Common myeloid progenitor, CD34-positive (primary cell): ENCODE measurements around the gene SPATA31D1.

ENCODE experiments used
- CTCF ChIA-PET: fragments of 350-600 bp; sonication (Branson Sonifier 250); formaldehyde crosslinking; loops from one replicate; lab custom pipeline; 2021; ENCODE audit warnings: antibody characterized with exemption; lab: Charles Lee
- POLR2A ChIA-PET: fragments of 350-600 bp; sonication (Branson Sonifier 250); formaldehyde crosslinking; loops from one replicate; lab custom pipeline; 2021; ENCODE audit warnings: antibody characterized with exemption; lab: Charles Lee
- DNase-seq, 3 donors: peaks; one replicate each; pipeline versions ENCODE4 v3.0.0 to v3.0.0-alpha.2; 2013
- H3K27ac ChIP-seq, 2 experiments: 1 replicate in 1 of 2; 2 replicates in 1 of 2; pipeline ENCODE4 v1.7.0; 2013; ENCODE audit warnings: inconsistent platforms in 2 of 2, low read length in 2 of 2, mild to moderate bottlenecking in 2 of 2, low read depth in 1 of 2, moderate library complexity in 1 of 2; ENCODE audit not compliant: severe bottlenecking in 2 of 2, insufficient read depth in 1 of 2, poor library complexity in 1 of 2
- H3K27me3 ChIP-seq, 5 experiments: replicated peaks in 2 of 5; 1 replicate in 3 of 5; 2 replicates in 2 of 5; pipeline versions ENCODE4 v1.6.1 to v1.7.0; 2013; ENCODE audit warnings: low read length in 4 of 5, mild to moderate bottlenecking in 2 of 5, moderate library complexity in 2 of 5, inconsistent platforms in 1 of 5; ENCODE audit not compliant: insufficient read depth in 5 of 5, control insufficient read depth in 4 of 5
- H3K36me3 ChIP-seq, 4 experiments: 1 replicate in 2 of 4; 2 replicates in 2 of 4; pipeline versions ENCODE4 v1.6.1 to v1.7.0; 2013; ENCODE audit warnings: low read length in 3 of 4, control low read depth in 1 of 4, mild to moderate bottlenecking in 1 of 4; ENCODE audit not compliant: control insufficient read depth in 4 of 4, insufficient read depth in 4 of 4
- H3K4me1 ChIP-seq, 4 experiments: 1 replicate in 3 of 4; 2 replicates in 1 of 4; pipeline versions ENCODE4 v1.6.1 to v1.7.1; 2013; ENCODE audit warnings: low read length in 3 of 4, mild to moderate bottlenecking in 3 of 4, control low read depth in 1 of 4, inconsistent platforms in 1 of 4, moderate library complexity in 1 of 4; ENCODE audit not compliant: control insufficient read depth in 4 of 4, insufficient read depth in 4 of 4; ENCODE audit errors: control extremely low read depth in 1 of 4
- H3K4me3 ChIP-seq, 7 experiments: 1 replicate in 4 of 7; 2 replicates in 3 of 7; pipeline versions ENCODE4 v1.5.1 to v1.7.0; 2013; ENCODE audit warnings: mild to moderate bottlenecking in 7 of 7, low read length in 6 of 7, moderate library complexity in 6 of 7, inconsistent platforms in 2 of 7, low read depth in 2 of 7, control low read depth in 1 of 7; ENCODE audit not compliant: insufficient read depth in 4 of 7, control insufficient read depth in 1 of 7; ENCODE audit errors: extremely low read depth in 1 of 7
- H3K9me3 ChIP-seq, 5 experiments: 1 replicate in 4 of 5; 2 replicates in 1 of 5; pipeline versions ENCODE4 v1.6.1 to v1.7.1; 2013; ENCODE audit warnings: low read length in 4 of 5, mild to moderate bottlenecking in 2 of 5, inconsistent platforms in 1 of 5, low read depth in 1 of 5, moderate library complexity in 1 of 5; ENCODE audit not compliant: control insufficient read depth in 4 of 5, insufficient read depth in 2 of 5; ENCODE audit errors: control extremely low read depth in 1 of 5
- WGBS: methylation state at CpG from one replicate; pipeline ENCODE4 v1.1.5; 2013; ENCODE audit not compliant: insufficient coverage; 5-methylcytosine and 5-hydroxymethylcytosine counted together

SPATA31D1 gene

GRCh38 chr9:81969971-81970370 lies 18.6 kb upstream of the SPATA31D1 start:
- H3K27me3 ChIP-seq: no peaks in the 10 kb centered on the region
- no peaks in the 10 kb centered on the region for H3K4me1 ChIP-seq
- POLR2A ChIA-PET: no interaction called here
- no peaks in the 10 kb centered on the region for H3K36me3 ChIP-seq
- no peak overlapping the region for H3K4me3 ChIP-seq
- no peak overlapping the region for H3K27ac ChIP-seq
- CTCF ChIA-PET: no interaction called here
- no peak for DNase-seq
- peaks cover 0 to 2% (median 0%) of the 10 kb centered on the region in 5 experiments for H3K9me3 ChIP-seq

DNA sequence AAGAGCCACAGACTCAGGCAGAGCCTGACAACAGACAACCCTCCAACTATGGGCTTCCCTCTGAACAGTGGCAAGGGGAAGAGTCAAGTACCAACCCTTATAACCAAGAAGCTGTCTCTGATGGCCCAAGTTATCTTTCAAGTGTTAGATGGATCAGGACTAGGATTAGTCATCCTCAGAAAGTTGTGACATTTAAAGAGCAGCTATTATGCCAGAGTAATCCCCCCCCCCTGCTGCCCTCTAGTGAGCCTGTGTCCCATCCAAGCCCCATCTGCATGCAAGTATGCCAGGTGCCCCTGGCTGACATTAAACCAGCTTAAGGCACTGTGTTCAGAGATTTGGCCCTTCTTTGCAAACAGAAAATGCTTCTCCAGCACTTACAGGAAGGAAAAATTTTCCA lies 16.8 kb upstream of the SPATA31D1 start:
- H3K9me3 ChIP-seq: peaks cover 0 to 2% (median 0%) of the 10 kb centered on the region in 5 experiments
- no peak overlapping the region for H3K27ac ChIP-seq
- no peaks in the 10 kb centered on the region for H3K4me1 ChIP-seq
- H3K27me3 ChIP-seq: no peaks in the 10 kb centered on the region
- ChIA-PET POLR2A (no interaction called here), CTCF (no interaction called here)
- no peaks in the 10 kb centered on the region for H3K36me3 ChIP-seq
- H3K4me3 ChIP-seq: no peak overlapping the region
- DNase-seq: no peak

- H3K9me3 ChIP-seq: peaks cover 0 to 2% (median 0%) of the 10 kb centered on the region in 5 experiments
- H3K27me3 ChIP-seq: no peaks in the 10 kb centered on the region
- H3K36me3 ChIP-seq: no peaks in the 10 kb centered on the region
- ChIA-PET CTCF (no interaction called here), POLR2A (no interaction called here)
- no peak overlapping the region for H3K27ac ChIP-seq
- no peak for DNase-seq
- H3K4me1 ChIP-seq: no peaks in the 10 kb centered on the region
- 100% methylated on average over 2 of the region's 5 CpGs for WGBS
- H3K4me3 ChIP-seq: no peak overlapping the region
Observed at GRCh38 chr9:81974764-81975163, 13.8 kb upstream of the SPATA31D1 start.

DNA sequence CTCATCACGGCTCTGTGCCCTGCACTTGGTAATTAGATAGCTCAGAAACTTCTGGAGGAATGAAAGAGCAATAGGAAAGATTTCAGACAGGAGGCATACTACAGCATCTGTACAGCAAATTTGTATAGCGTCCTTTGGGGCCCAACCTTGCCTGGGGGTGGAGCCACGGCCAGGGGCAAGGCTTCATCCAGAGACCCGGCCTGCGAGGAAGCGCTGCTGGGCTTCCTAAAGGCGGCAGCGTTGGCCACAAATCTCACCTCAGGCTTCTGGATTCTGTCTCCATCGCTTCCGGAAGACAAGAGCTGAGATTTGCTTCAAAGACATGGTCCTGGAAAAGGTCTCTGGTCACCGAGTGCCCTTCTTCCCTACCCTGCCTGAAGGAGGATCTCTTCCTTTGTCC lies 12.2 kb upstream of the SPATA31D1 start:
- no peaks in the 10 kb centered on the region for H3K27me3 ChIP-seq
- H3K27ac ChIP-seq: no peak overlapping the region
- H3K9me3 ChIP-seq: peaks cover 0 to 2% (median 0%) of the 10 kb centered on the region in 5 experiments
- H3K36me3 ChIP-seq: no peaks in the 10 kb centered on the region
- no peak for DNase-seq
- 98% methylated on average over 10 of the region's 11 CpGs for WGBS
- no peaks in the 10 kb centered on the region for H3K4me1 ChIP-seq
- POLR2A ChIA-PET: no interaction called here
- CTCF ChIA-PET: no interaction called here
- H3K4me3 ChIP-seq: no peak overlapping the region

DNA sequence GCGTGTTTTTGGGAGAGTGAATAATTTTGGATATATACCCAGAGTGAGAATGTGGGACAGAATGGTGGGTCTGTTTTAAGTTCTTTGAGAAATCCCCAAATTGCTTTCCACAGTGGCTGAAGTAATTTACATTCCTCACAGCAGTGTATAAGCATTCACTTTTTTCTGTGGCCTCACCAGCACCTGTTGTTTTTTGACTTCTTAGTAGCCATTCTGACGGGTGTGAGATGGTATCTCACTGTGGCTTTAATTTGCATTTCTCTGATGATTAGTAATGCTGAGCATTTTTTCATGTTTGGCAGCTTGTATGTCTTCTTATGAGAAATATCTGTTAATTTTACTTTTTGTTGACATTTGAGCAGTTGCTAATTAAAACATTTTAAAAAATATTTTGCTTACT lies 9.4 kb upstream of the SPATA31D1 start:
- POLR2A ChIA-PET: no interaction called here

DNA sequence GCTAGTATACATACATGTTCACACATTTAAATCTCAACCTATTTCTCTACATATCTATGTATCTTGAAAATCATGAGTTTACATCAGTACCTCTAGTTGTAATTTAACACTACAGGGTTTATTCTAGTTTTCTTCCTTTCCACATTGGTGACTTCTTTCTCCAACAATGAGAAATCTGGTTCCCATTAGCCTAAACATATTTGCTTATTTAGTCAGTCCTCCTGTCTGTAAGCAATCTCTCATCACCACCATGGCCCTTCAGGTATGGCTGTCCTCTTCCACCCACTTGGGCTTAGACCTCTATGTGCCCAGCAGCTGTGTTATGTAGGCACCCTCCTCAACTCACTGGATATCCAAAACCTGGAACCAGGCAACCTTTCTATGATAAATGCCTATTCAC lies 8.0 kb upstream of the SPATA31D1 start:
- DNase-seq: no peak
- POLR2A ChIA-PET: no interaction called here
- H3K27ac ChIP-seq: no peak overlapping the region
- H3K9me3 ChIP-seq: peaks cover 0 to 2% (median 0%) of the 10 kb centered on the region in 5 experiments
- no peak overlapping the region for H3K4me3 ChIP-seq
- no peaks in the 10 kb centered on the region for H3K36me3 ChIP-seq
- peaks cover 0 to 2% (median 0%) of the 10 kb centered on the region in 5 experiments for H3K27me3 ChIP-seq
- H3K4me1 ChIP-seq: no peaks in the 10 kb centered on the region
- CTCF ChIA-PET: no interaction called here

More for the DNA sequence above, 9.4 kb upstream of the SPATA31D1 start:
- CTCF ChIA-PET: no interaction called here
- no peaks in the 10 kb centered on the region for H3K4me1 ChIP-seq
- WGBS: 100% methylated on average over 1 of the region's 2 CpGs
- no peak overlapping the region for H3K4me3 ChIP-seq
- no peak for DNase-seq
- H3K27me3 ChIP-seq: peaks cover 0 to 2% (median 0%) of the 10 kb centered on the region in 5 experiments
- H3K27ac ChIP-seq: no peak overlapping the region
- H3K36me3 ChIP-seq: no peaks in the 10 kb centered on the region
- H3K9me3 ChIP-seq: peaks cover 0 to 2% (median 0%) of the 10 kb centered on the region in 5 experiments

GRCh38 chr9:81981883-81982282 lies 6.7 kb upstream of the SPATA31D1 start:
- peaks cover 0 to 2% (median 0%) of the 10 kb centered on the region in 5 experiments for H3K27me3 ChIP-seq
- H3K4me3 ChIP-seq: no peak overlapping the region
- no peaks in the 10 kb centered on the region for H3K36me3 ChIP-seq
- H3K4me1 ChIP-seq: no peaks in the 10 kb centered on the region
- no peak for DNase-seq
- peaks cover 0 to 2% (median 0%) of the 10 kb centered on the region in 5 experiments for H3K9me3 ChIP-seq
- CTCF ChIA-PET: no interaction called here
- H3K27ac ChIP-seq: no peak overlapping the region
- 86% methylated on average over 3 of the region's 4 CpGs for WGBS
- POLR2A ChIA-PET: no interaction called here
